CD4-positive, alpha-beta T cell (primary cell): ENCODE data around the gene MCOLN1. TPM values are rescaled to one million over a fixed set of nuclear protein-coding genes. Genes with fewer than 3 reads are reported as not detected.

Experiments
- ATAC-seq: fragments of 200-7000 bp; cut with Tn5 transposase; one replicate; pipeline ENCODE4 v1.10.0; 2022; ENCODE audit warnings: mild to moderate bottlenecking; ENCODE audit not compliant: poor library complexity
- CTCF ChIA-PET: fragments of 350-600 bp; sonication (Branson Sonifier 250); formaldehyde crosslinking; loops from one replicate; lab custom pipeline; 2021; ENCODE audit warnings: antibody characterized with exemption, inconsistent platforms; lab: Charles Lee
- POLR2A ChIA-PET: fragments of 350-600 bp; sonication (Branson Sonifier 250); formaldehyde crosslinking; loops from one replicate; lab custom pipeline; 2021; ENCODE audit warnings: antibody characterized with exemption, inconsistent platforms; lab: Charles Lee
- DNase-seq, 14 experiments: peaks; one replicate each; pipeline ENCODE4 v3.0.0-alpha.2; 2013 to 2020; ENCODE audit warnings: mixed read lengths in 2 of 14
- H3K27ac ChIP-seq, 2 donors: one replicate each; pipeline versions ENCODE4 v1.5.1 to v1.7.0; 2013; ENCODE audit warnings: low read length in 2 of 2, low read depth in 1 of 2, mild to moderate bottlenecking in 1 of 2
- H3K27me3 ChIP-seq, 2 experiments: 1 replicate in 1 of 2; 2 replicates in 1 of 2; pipeline versions ENCODE4 v1.6.1 to v1.7.0; 2013; ENCODE audit warnings: low read length in 2 of 2, control low read depth in 1 of 2, mild to moderate bottlenecking in 1 of 2, moderate library complexity in 1 of 2; ENCODE audit not compliant: insufficient read depth in 2 of 2, control insufficient read depth in 1 of 2
- H3K36me3 ChIP-seq: one replicate; pipeline ENCODE4 v1.6.1; 2013; ENCODE audit warnings: low read length, control low read depth; ENCODE audit not compliant: insufficient read depth
- H3K4me1 ChIP-seq: one replicate; pipeline ENCODE4 v1.6.1; 2013; ENCODE audit warnings: low read length, control low read depth; ENCODE audit not compliant: insufficient read depth
- H3K4me3 ChIP-seq: one replicate; pipeline ENCODE4 v1.5.1; 2013; ENCODE audit warnings: mild to moderate bottlenecking, low read length, moderate library complexity
- H3K9me3 ChIP-seq, 2 experiments: 1 replicate in 1 of 2; 2 replicates in 1 of 2; pipeline versions ENCODE4 v1.6.1 to v1.7.0; 2013; ENCODE audit warnings: low read length in 2 of 2, mild to moderate bottlenecking in 2 of 2, control low read depth in 1 of 2, moderate library complexity in 1 of 2; ENCODE audit not compliant: control insufficient read depth in 1 of 2, insufficient read depth in 1 of 2
- H3K27ac Mint-ChIP-seq: one replicate; pipeline ENCODE4 v1.8.0; 2020; ENCODE audit warnings: mixed read lengths
- H3K27me3 Mint-ChIP-seq: one replicate; pipeline ENCODE4 v1.8.0; 2021; ENCODE audit warnings: mixed read lengths
- H3K36me3 Mint-ChIP-seq: one replicate; pipeline ENCODE4 v1.8.0; 2021; ENCODE audit warnings: low read depth, mixed read lengths
- H3K4me1 Mint-ChIP-seq: one replicate; pipeline ENCODE4 v1.8.0; 2021; ENCODE audit warnings: low read depth, mixed read lengths
- H3K4me3 Mint-ChIP-seq: one replicate; pipeline ENCODE4 v1.8.0; 2020; ENCODE audit warnings: mild to moderate bottlenecking, mixed read lengths
- H3K9me3 Mint-ChIP-seq: one replicate; pipeline ENCODE4 v1.8.0; 2020; ENCODE audit warnings: mixed read lengths
- CTCF ChIP-seq: fragments of 200-600 bp; IDR thresholded peaks from one replicate; pipeline ENCODE4 v1.8.0; 2022; ENCODE audit warnings: antibody characterized with exemption, mild to moderate bottlenecking
- intact Hi-C, 2 experiments: fragments of 100-400 bp; cut with DNase I in 1 of 2; cut with micrococcal nuclease in 1 of 2; formaldehyde crosslinking; loops; one replicate each; pipeline versions ENCODE4 v1.15.1 to v1.9.0; 2023 to 2025; cut with DNase I, micrococcal nuclease
- total RNA-seq, 174 experiments: library from RNA in 2 of 174; stranded (reverse) in 2 of 174; gene quantifications; one replicate each; pipeline ENCODE4 v1.2.3 and lab custom pipeline; 2021 to 2026

MCOLN1 gene
- total RNA-seq, 2 experiments from 2014 or later = 7.9 to 8.8 TPM

DNA sequence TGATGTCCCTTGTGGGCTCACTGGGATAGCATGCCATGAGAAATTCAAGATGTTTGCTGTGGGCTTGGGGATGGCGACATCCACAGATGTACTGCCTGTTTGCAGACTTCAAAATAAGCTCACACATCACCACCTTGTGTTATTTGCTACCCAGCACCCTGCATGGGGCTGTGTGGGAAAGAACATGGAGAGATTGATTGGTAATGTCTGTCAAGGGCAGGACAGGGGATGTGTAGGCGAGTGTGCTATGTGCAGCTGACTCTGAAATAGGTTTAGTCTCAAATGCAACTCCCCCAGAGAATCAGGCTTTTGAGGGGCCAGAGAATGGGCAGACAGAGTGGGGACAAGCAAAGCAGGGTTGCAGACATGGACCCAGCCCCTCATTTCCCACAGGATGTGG lies 37.8 kb downstream of the MCOLN1 start:
- H3K27me3 Mint-ChIP-seq = no peaks in the 10 kb centered on the region
- POLR2A ChIA-PET = no interaction called here
- CTCF ChIA-PET = no interaction called here

DNA sequence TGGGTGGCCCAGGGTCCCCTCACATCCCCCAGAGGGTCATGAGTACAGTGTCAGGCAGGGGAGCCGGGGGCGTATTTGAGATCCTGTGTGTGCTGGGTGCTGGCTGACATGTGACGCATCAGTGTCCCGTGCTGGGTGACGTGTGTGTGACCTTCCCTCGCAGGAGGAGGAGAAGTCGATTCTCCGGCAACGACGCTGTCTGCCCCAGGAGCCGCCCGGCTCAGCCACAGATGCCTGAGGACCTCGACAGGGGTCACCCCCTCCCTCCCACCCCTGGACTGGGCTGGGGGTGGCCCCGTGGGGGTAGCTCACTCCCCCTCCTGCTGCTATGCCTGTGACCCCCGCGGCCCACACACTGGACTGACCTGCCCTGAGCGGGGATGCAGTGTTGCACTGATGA lies 38.9 kb downstream of the MCOLN1 start:
- Mint-ChIP-seq H3K9me3 (no peaks in the 10 kb centered on the region), H3K4me1 (no peaks in the 10 kb centered on the region), H3K4me3 (no peak overlapping the region), H3K36me3 (peaks cover 35% of the 10 kb centered on the region), H3K27me3 (no peaks in the 10 kb centered on the region), H3K27ac (no peak overlapping the region)
- ATAC-seq = no peak
- Histone ChIP-seq H3K36me3 (peaks cover 38% of the 10 kb centered on the region), H3K4me3 (no peak overlapping the region), H3K4me1 (no peaks in the 10 kb centered on the region), H3K9me3 (no peaks in the 10 kb centered on the region), H3K27me3 (no peaks in the 10 kb centered on the region), H3K27ac (no peak overlapping the region)
- TF ChIP-seq CTCF = no peak
- no peak for DNase-seq
- ChIA-PET POLR2A (no interaction called here), CTCF (no interaction called here)
- intact Hi-C loops = no loop called here

More for the DNA sequence above, 37.8 kb downstream of the MCOLN1 start:
- TF ChIP-seq CTCF = no peak
- Histone ChIP-seq H3K4me1 (no peaks in the 10 kb centered on the region), H3K4me3 (no peak overlapping the region), H3K36me3 (peaks cover 47% of the 10 kb centered on the region), H3K27me3 (no peaks in the 10 kb centered on the region), H3K27ac (no peak overlapping the region), H3K9me3 (no peaks in the 10 kb centered on the region)
- H3K4me1 Mint-ChIP-seq = no peaks in the 10 kb centered on the region
- H3K36me3 Mint-ChIP-seq = peaks cover 40% of the 10 kb centered on the region
- H3K4me3 Mint-ChIP-seq = no peak overlapping the region
- intact Hi-C loops = no loop called here
- no peak for ATAC-seq
- H3K27ac Mint-ChIP-seq = no peak overlapping the region
- DNase-seq = no peak
- H3K9me3 Mint-ChIP-seq = no peaks in the 10 kb centered on the region

DNA sequence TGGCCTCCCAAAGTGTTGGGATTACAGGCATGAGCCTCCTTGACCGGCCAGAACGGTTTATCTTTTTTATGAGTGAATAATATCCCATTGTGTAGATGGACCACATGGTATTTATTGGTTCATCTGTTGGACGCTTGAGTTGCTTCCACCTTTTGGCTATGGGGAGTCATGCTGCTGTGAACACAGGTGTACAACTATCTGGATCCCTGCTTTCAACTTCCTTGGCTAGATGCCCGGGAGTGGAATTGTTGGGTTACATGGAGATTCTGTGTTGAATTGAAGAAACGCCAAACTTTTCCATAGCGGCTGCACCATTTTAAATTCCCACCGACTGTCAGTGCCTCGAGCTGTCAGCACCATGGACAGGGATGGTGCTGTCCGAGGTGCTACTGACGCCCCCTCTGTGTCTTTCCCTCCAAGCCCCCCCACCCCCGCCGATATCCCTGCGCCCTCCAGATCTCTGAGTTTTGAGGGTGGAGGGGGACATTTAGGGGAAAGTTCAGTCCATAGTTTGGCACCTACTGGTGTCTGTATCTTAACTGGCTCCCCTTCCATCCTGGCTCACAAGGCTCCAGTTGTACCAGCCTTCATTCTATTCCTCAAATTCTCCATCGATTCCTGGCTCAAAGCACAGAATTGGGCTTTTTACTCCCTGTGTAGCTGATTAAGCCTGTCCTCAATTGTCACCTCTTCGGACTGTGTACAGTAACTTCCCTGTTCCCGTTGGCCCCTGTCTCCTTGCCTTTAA lies 40.4 kb downstream of the MCOLN1 start:
- Mint-ChIP-seq H3K27me3 (no peaks in the 10 kb centered on the region), H3K9me3 (no peaks in the 10 kb centered on the region), H3K36me3 (peaks cover 20% of the 10 kb centered on the region), H3K4me1 (no peaks in the 10 kb centered on the region), H3K4me3 (no peak overlapping the region), H3K27ac (no peak overlapping the region)
- CTCF ChIA-PET = no interaction called here
- Histone ChIP-seq H3K27me3 (no peaks in the 10 kb centered on the region), H3K4me1 (no peaks in the 10 kb centered on the region), H3K4me3 (no peak overlapping the region), H3K9me3 (no peaks in the 10 kb centered on the region), H3K36me3 (peaks cover 25% of the 10 kb centered on the region), H3K27ac (no peak overlapping the region)
- no peak for TF ChIP-seq CTCF
- ATAC-seq = no peak
- POLR2A ChIA-PET = no interaction called here
- intact Hi-C loops = no loop called here
- DNase-seq = peak in 2 of 14 experiments; percentile 31 to 35
